HCT116 (cell line): ENCODE results near the gene NFATC3. TPM values are rescaled to one million over a fixed set of nuclear protein-coding genes. Genes with fewer than 3 reads are reported as not detected.

Experiments
- ATAC-seq: fragments of 200-7000 bp; cut with Tn5 transposase; 2 replicates; pipeline ENCODE4 v1.9.1; 2020; ENCODE audit warnings: mild to moderate bottlenecking, moderate library complexity
- BruUV-seq: library from RNA; stranded (reverse); fragments of 400-500 nt; replicated peaks from 2 replicates; lab custom pipeline; 2021; lab: Mats Ljungman, UMichigan
- CTCF ChIA-PET: fragments of 300-600 bp; sonication (Branson Sonifier 250); formaldehyde crosslinking; loops from one replicate; lab custom pipeline; 2021; ENCODE audit warnings: antibody characterized with exemption; lab: Charles Lee
- POLR2A ChIA-PET: fragments of 300-600, 350-600 bp; sonication (Branson Sonifier 250); formaldehyde crosslinking; loops from one replicate; lab custom pipeline; 2021; ENCODE audit warnings: antibody characterized with exemption; lab: Charles Lee
- RAD21 ChIA-PET, 2 experiments: fragments of 300-600 bp; sonication (Branson Sonifier 250); formaldehyde crosslinking; loops; one replicate each; lab custom pipeline; 2023; ENCODE audit warnings: low total read pairs in 2 of 2; ENCODE audit not compliant: uncharacterized antibody in 2 of 2, unreplicated experiment in 2 of 2, low non-redundant PET in 1 of 2; lab: Charles Lee
- DNase-seq: peaks from one replicate; pipeline ENCODE4 v3.0.0-alpha.2; 2010; ENCODE audit warnings: low read depth, low spot score
- H2AFZ ChIP-seq: fragments of 200-600 bp; shearing (Covaris generic), sonication (generic); 2 replicates; pipeline ENCODE4 v1.6.1; 2017; ENCODE audit warnings: low read depth, mixed run types, mixed read lengths, antibody characterized with exemption, low read length; ENCODE audit not compliant: poor library complexity, severe bottlenecking
- H3K27ac ChIP-seq: 2 replicates; pipeline ENCODE4 v1.5.1; 2012; ENCODE audit warnings: low read depth, low read length
- H3K27me3 ChIP-seq: fragments of 200-600 bp; sonication (generic); 2 replicates; pipeline ENCODE4 v1.6.1; 2016; ENCODE audit warnings: mixed run types, low read length, mixed read lengths; ENCODE audit not compliant: insufficient read depth
- H3K36me3 ChIP-seq, 2 experiments: fragments of 200-500 bp in 1 of 2; fragments of 200-600 bp in 1 of 2; sonication (Bioruptor generic) in 1 of 2; sonication (generic) in 1 of 2; 2 replicates each; pipeline versions ENCODE4 v1.5.1 to v1.6.1; 2014 to 2016; ENCODE audit warnings: low read length in 2 of 2, inconsistent platforms in 1 of 2, mixed read lengths in 1 of 2, mixed run types in 1 of 2; ENCODE audit not compliant: insufficient read depth in 2 of 2, control insufficient read depth in 1 of 2
- H3K4me1 ChIP-seq, 2 experiments: fragments of 200-600 bp in 1 of 2; sonication (generic) in 1 of 2; 2 replicates each; pipeline versions ENCODE4 v1.5.1 to v1.6.1; 2012 to 2017; ENCODE audit warnings: low read length in 2 of 2, inconsistent platforms in 1 of 2, mild to moderate bottlenecking in 1 of 2, mixed read lengths in 1 of 2, mixed run types in 1 of 2, moderate library complexity in 1 of 2; ENCODE audit not compliant: insufficient read depth in 2 of 2, control insufficient read depth in 1 of 2
- H3K4me2 ChIP-seq: fragments of 200-600 bp; sonication (generic); 2 replicates; pipeline ENCODE4 v1.6.1; 2017; ENCODE audit warnings: mixed run types, low read length, mixed read lengths
- H3K4me3 ChIP-seq, 2 experiments: fragments of 200-600 bp in 1 of 2; sonication (generic) in 1 of 2; replicated peaks in 1 of 2; 2 replicates each; pipeline ENCODE4 v1.5.1; 2011 to 2016; ENCODE audit warnings: low read length in 2 of 2, control low read depth in 1 of 2, low read depth in 1 of 2, mild to moderate bottlenecking in 1 of 2, mixed read lengths in 1 of 2, mixed run types in 1 of 2
- H3K79me2 ChIP-seq: fragments of 200-600 bp; sonication (generic); 2 replicates; pipeline ENCODE4 v1.6.1; 2017; ENCODE audit warnings: mild to moderate bottlenecking, mixed run types, low read length, moderate library complexity, mixed read lengths; ENCODE audit not compliant: insufficient read depth
- H3K9ac ChIP-seq: fragments of 200-600 bp; sonication (generic); 2 replicates; pipeline ENCODE4 v1.6.1; 2016; ENCODE audit warnings: low read length, mixed read lengths
- H3K9me2 ChIP-seq: fragments of 200-600 bp; sonication (generic), shearing (Covaris generic); 2 replicates; pipeline ENCODE4 v1.6.1; 2017; ENCODE audit warnings: mixed run types, mild to moderate bottlenecking, moderate library complexity; ENCODE audit not compliant: insufficient read depth
- H3K9me3 ChIP-seq, 2 experiments: fragments of 200-500 bp in 1 of 2; fragments of 200-600 bp in 1 of 2; sonication (Bioruptor generic) in 1 of 2; sonication (generic) in 1 of 2; 2 replicates each; pipeline ENCODE4 v1.6.1; 2014 to 2017; ENCODE audit warnings: low read length in 2 of 2, mixed read lengths in 2 of 2, inconsistent platforms in 1 of 2, low read depth in 1 of 2, mild to moderate bottlenecking in 1 of 2, mixed run types in 1 of 2, moderate library complexity in 1 of 2; ENCODE audit not compliant: control insufficient read depth in 1 of 2, insufficient read depth in 1 of 2
- H4K20me1 ChIP-seq: fragments of 200-600 bp; sonication (generic), shearing (Covaris generic); 2 replicates; pipeline ENCODE4 v1.6.1; 2017; ENCODE audit warnings: mixed run types, mild to moderate bottlenecking, moderate library complexity; ENCODE audit not compliant: insufficient read depth
- ATF3 ChIP-seq: IDR thresholded peaks from 2 replicates; pipeline ENCODE4 v1.6.1; 2012
- CBX3 ChIP-seq: IDR thresholded peaks from 2 replicates; pipeline ENCODE4 v1.6.1; 2012; ENCODE audit warnings: low read depth
- CEBPB ChIP-seq: IDR thresholded peaks from 2 replicates; pipeline ENCODE4 v1.6.1; 2012; ENCODE audit warnings: low read depth
- CTCF ChIP-seq, 3 experiments: fragments of 200-600 bp in 1 of 3; sonication (generic) in 1 of 3; IDR thresholded peaks in 2 of 3; conservative IDR thresholded peaks in 1 of 3; 2 replicates each; pipeline ENCODE4 v1.5.1; 2012 to 2017; ENCODE audit warnings: low read depth in 2 of 3, low read length in 2 of 3, antibody characterized with exemption in 1 of 3, borderline replicate concordance in 1 of 3, control low read depth in 1 of 3, mild to moderate bottlenecking in 1 of 3, mixed read lengths in 1 of 3, mixed run types in 1 of 3, moderate library complexity in 1 of 3; ENCODE audit not compliant: insufficient read depth in 1 of 3
- EGR1 ChIP-seq: IDR thresholded peaks from 2 replicates; pipeline ENCODE4 v1.6.1; 2012; ENCODE audit warnings: low read depth
- ELF1 ChIP-seq: IDR thresholded peaks from 2 replicates; pipeline ENCODE4 v1.6.1; 2012; ENCODE audit warnings: low read depth, borderline replicate concordance
- EZH2 ChIP-seq: fragments of 200-600 bp; sonication (generic); IDR thresholded peaks from 2 replicates; pipeline ENCODE4 v1.6.1; 2017; ENCODE audit warnings: antibody characterized with exemption, mixed run types
- JUND ChIP-seq: IDR thresholded peaks from 2 replicates; pipeline ENCODE4 v1.6.1; 2012
- POLR2A ChIP-seq: IDR thresholded peaks from 2 replicates; pipeline ENCODE4 v1.7.0; 2011; ENCODE audit warnings: borderline replicate concordance; ENCODE audit not compliant: insufficient read depth, insufficient read length; ENCODE audit errors: extremely low read depth
- POLR2AphosphoS5 ChIP-seq: IDR thresholded peaks from 2 replicates; pipeline ENCODE4 v1.6.1; 2011; ENCODE audit warnings: mild to moderate bottlenecking, low read depth, low read length, moderate library complexity
- REST ChIP-seq: IDR thresholded peaks from 2 replicates; pipeline ENCODE4 v1.6.1; 2012; ENCODE audit warnings: low read depth
- SP1 ChIP-seq: IDR thresholded peaks from 2 replicates; pipeline ENCODE4 v1.6.1; 2012; ENCODE audit warnings: low read depth
- SRF ChIP-seq: IDR thresholded peaks from 2 replicates; pipeline ENCODE4 v1.6.1; 2012; ENCODE audit warnings: low read depth
- TCF7L2 ChIP-seq: IDR thresholded peaks from 2 replicates; pipeline ENCODE4 v1.7.0; 2011; ENCODE audit warnings: borderline replicate concordance, inconsistent platforms; ENCODE audit not compliant: insufficient read depth, insufficient read length; ENCODE audit errors: extremely low read depth
- YY1 ChIP-seq: IDR thresholded peaks from 2 replicates; pipeline ENCODE4 v1.6.1; 2011; ENCODE audit warnings: low read length, low read depth, moderate library complexity, mild to moderate bottlenecking; ENCODE audit not compliant: insufficient replicate concordance; ENCODE audit errors: extremely low read depth
- ZBTB33 ChIP-seq: IDR thresholded peaks from 2 replicates; pipeline ENCODE4 v1.6.1; 2011; ENCODE audit warnings: mild to moderate bottlenecking, low read length, moderate library complexity; ENCODE audit not compliant: insufficient replicate concordance; ENCODE audit errors: extremely low read depth
- ZFX ChIP-seq: fragments of 450-650 bp; IDR thresholded peaks from 2 replicates; pipeline ENCODE4 v1.6.1; 2017
- ZNF274 ChIP-seq: fragments of 200-500 bp; sonication (Bioruptor generic); IDR thresholded peaks from 2 replicates; pipeline ENCODE4 v1.6.1; 2014; ENCODE audit warnings: mild to moderate bottlenecking, low read depth, low read length, inconsistent platforms
- intact Hi-C: fragments of 100-400 bp; cut with micrococcal nuclease; formaldehyde crosslinking; loops from 2 replicates; pipeline ENCODE4 v1.10.0; 2022
- total RNA-seq: library from RNA; stranded (reverse); gene quantifications from one replicate; pipeline ENCODE4 v1.2.1, GENCODE V29; 2021; ENCODE audit not compliant: unreplicated experiment

The NFATC3 gene
- total RNA-seq, 1 experiment from 2014 or later = 25.6 TPM

- no TSS peak for BruUV-seq
- H3K36me3 ChIP-seq = peaks cover 4 to 41% of the 10 kb centered on the region in 2 experiments; a peak in 2 of 4 replicates
- intact Hi-C loops = no loop called here
Observed at GRCh38 chr16:68055395-68055794, 29.8 kb upstream of the NFATC3 start.

More at GRCh38 chr16:68055395-68055794, 29.8 kb upstream of the NFATC3 start:
- no peaks in the 10 kb centered on the region for H3K4me1 ChIP-seq
- ChIA-PET POLR2A (no interaction called here), CTCF (no interaction called here), RAD21 (no interaction called here)
- H3K9me3 ChIP-seq = no peaks in the 10 kb centered on the region
- DNase-seq (no peak), ATAC-seq (no peak)
- no peak for TF ChIP-seq EGR1
- TF ChIP-seq JUND = no peak
- TF ChIP-seq CTCF (IDR thresholded peaks at IDR 0.05 in 2 of 3, conservative IDR thresholded peaks at IDR 0.05 in 1 of 3; ENCODE audit: borderline replicate concordance in 1 of 3, insufficient read depth in 1 of 3, low read depth in 2 of 3, low read length in 2 of 3) = no peak
- TF ChIP-seq ATF3 = no peak
- no peak for TF ChIP-seq CBX3
- TF ChIP-seq SRF = no peak
- TF ChIP-seq SP1 = no peak
- TF ChIP-seq REST = no peak
- no peak for TF ChIP-seq ELF1
- no peak for TF ChIP-seq POLR2A
- TF ChIP-seq ZFX = no peak
- TF ChIP-seq ZBTB33 = no peak
- no peak for TF ChIP-seq CEBPB
- TF ChIP-seq YY1 = no peak
- TF ChIP-seq ZNF274 = no peak
- TF ChIP-seq EZH2 = no peak
- TF ChIP-seq TCF7L2 = no peak
- TF ChIP-seq POLR2AphosphoS5 = no peak
- no peaks in the 10 kb centered on the region for H4K20me1 ChIP-seq
- no peak overlapping the region for H3K4me3 ChIP-seq
- no peaks in the 10 kb centered on the region for H3K9me2 ChIP-seq
- H3K27ac ChIP-seq = no peak overlapping the region
- no peak overlapping the region for H3K9ac ChIP-seq
- H2AFZ ChIP-seq = no peak overlapping the region
- no peaks in the 10 kb centered on the region for H3K79me2 ChIP-seq
- H3K4me2 ChIP-seq = no peak overlapping the region
- H3K27me3 ChIP-seq = no peaks in the 10 kb centered on the region
